Mesodermal cell (in vitro differentiated cells): ENCODE measurements around the gene DDA1.
"Not testable (repeated sequence)": the region's sequence is repeated elsewhere in the genome, so short reads cannot be mapped to it uniquely, and the experiment has no call there.

Experiments used
- H3K27ac ChIP-seq: 2 replicates; pipeline ENCODE4 v1.7.0; 2013; ENCODE audit warnings: mild to moderate bottlenecking, low read depth, low read length, moderate library complexity; ENCODE audit not compliant: severe bottlenecking
- H3K36me3 ChIP-seq: 2 replicates; pipeline ENCODE4 v1.7.1; 2013; ENCODE audit warnings: mild to moderate bottlenecking, low read length, moderate library complexity; ENCODE audit not compliant: control insufficient read depth, insufficient read depth
- H3K4me1 ChIP-seq: one replicate; pipeline ENCODE4 v1.7.1; 2013; ENCODE audit warnings: mild to moderate bottlenecking, low read length; ENCODE audit not compliant: insufficient read depth, control insufficient read depth, poor library complexity, severe bottlenecking
- H3K4me3 ChIP-seq: 2 replicates; pipeline ENCODE4 v1.7.0; 2013; ENCODE audit warnings: low read length, control low read depth, mild to moderate bottlenecking; ENCODE audit not compliant: insufficient read depth, poor library complexity, severe bottlenecking; ENCODE audit errors: extremely low read depth
- H3K9me3 ChIP-seq: 2 replicates; pipeline ENCODE4 v1.7.1; 2013; ENCODE audit warnings: mild to moderate bottlenecking, low read length, moderate library complexity; ENCODE audit not compliant: control insufficient read depth
- WGBS, 2 experiments: methylation state at CpG; one replicate each; pipeline ENCODE4 v1.1.5; 2013; ENCODE audit warnings: missing lambda C conversion rate in 2 of 2; ENCODE audit not compliant: insufficient coverage in 2 of 2; 5-methylcytosine and 5-hydroxymethylcytosine counted together

DDA1 gene

DNA sequence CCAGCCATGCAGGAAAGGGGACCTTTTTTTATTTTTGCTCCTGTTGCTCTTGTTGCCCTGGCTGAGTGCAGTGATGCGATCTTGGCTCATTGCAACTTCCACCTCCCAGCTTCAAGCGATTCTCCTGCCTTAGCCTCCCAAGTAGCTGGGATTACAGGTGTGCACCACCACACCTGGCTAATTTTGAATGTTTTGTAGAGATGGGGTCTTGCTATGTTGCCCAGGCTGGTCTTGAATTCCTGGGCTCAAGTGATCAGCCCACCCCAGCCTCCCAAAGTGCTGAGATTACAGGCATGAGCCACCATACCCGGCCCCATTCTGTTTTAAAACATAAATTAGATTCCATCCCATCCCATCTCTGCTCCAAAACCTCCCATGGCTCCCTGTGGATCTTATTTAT, 34.5 kb upstream of the DDA1 start:
- H3K27ac ChIP-seq, H3K4me3 ChIP-seq, H3K9me3 ChIP-seq, H3K4me1 ChIP-seq: not testable (repeated sequence)
- peaks cover 84% of the 10 kb centered on the region for H3K36me3 ChIP-seq
- 100% methylated on average over 1 of the region's 3 CpGs; no CpG with 5 or more reads in 1 of the 2 experiments for WGBS, 2 experiments

DNA sequence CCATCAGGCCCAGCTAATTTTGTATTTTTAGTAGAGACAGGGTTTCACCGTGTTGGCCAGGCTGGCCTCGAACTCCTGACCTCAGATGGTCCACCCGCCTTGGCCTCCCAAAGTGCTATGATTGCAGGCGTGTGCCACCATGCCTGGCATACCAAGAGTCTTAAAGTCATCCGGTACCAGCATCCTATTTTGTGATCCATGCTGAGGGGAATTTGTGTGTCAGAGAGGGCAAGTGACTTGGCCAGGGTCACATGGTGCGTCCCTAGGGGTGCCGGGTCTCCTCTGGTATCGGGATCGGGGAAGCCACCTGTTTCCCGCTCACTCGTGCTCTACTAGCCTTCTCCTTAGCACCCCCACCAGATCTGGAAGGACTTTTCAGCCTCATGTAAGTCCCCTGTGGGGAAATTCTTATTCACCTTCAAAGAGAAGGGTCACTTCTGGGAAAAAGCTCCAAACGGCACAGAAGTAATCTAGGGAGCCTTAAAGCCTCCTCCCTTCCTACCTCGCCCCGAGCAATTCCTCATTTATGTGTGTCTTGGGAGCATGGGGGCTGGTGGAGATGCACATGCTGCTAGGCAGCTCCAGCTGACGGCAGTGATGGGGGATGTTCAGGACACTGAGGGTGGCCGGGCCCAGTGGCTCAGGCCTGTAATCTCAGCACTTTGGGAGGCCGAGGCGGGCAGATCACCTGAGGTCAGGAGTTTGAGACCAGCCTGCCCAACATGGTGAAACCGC, 33.8 kb upstream of the DDA1 start:
- Histone ChIP-seq H3K9me3 (no peaks in the 10 kb centered on the region), H3K27ac (no peak overlapping the region), H3K4me1 (no peaks in the 10 kb centered on the region), H3K4me3 (no peak overlapping the region), H3K36me3 (peaks cover 79% of the 10 kb centered on the region)
- 96 to 99% methylated on average over 11 to 14 of the region's 19 CpGs for WGBS, 2 experiments

DNA sequence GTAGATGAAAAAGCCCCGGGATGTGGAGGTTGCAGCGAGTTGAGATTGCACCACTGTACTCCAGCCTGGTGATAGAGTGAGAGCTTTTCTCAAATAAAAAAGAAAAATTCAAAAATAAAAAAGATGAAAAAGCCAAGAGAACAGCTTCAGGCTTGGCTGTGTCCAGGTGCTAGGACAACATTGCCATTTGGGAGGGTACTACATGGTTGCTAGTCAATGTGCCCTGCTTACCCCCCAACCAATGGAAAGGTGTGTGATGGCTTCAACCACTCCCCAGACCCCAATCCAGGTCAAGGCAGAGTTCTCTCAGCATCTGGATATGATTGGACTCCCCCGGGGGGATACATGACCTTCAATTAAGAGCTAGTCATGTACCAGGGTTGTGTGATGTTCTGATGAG, 29.9 kb upstream of the DDA1 start:
- no peak overlapping the region for H3K27ac ChIP-seq
- H3K4me1 ChIP-seq, result no peaks in the 10 kb centered on the region
- H3K36me3 ChIP-seq, result peaks cover 53% of the 10 kb centered on the region
- H3K4me3 ChIP-seq, result no peak overlapping the region
- H3K9me3 ChIP-seq, result no peaks in the 10 kb centered on the region
- 50 to 85% methylated on average over 1 to 3 of the region's 3 CpGs for WGBS, 2 experiments

DNA sequence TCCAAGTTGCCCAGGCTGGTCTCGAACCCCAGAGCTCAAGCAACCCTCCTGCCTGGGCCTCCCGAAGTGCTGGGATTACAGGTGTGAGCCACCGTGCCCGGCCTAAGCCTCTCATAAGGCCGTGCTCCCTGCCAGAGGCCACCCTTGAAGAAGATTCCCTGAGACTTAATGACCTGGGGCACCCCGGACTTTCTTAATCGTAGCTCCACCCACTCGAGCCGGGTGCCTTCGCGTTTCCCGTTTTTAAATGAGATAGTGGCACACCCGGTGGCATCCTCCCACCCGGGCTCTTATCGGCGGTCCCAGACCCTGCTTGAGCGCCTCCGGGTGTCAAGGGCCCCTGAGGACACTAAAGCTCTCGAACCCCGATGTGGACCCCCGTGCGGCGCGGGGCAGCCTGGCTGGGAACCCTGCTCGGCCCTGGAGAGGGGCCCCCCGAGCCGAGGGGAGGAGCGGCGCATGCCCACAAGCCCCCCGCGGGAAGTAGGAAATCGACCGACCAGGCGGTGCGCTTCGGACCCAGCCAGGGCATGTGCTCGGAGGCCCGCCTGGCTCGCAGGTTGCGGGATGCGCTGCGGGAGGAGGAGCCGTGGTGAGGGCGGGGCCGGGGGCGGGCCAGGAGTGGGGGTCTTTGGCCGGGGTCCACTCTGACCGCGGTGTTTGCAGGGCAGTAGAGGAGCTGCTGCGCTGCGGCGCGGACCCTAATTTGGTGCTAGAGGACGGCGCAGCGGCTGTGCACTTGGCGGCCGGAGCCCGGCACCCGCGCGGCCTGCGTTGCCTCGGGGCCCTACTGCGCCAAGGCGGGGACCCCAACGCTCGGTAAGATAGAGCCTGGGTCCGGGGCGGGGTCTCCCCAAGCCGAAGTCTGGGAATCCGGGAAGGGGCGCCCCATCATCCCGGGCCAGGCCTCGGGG, 27.7 kb upstream of the DDA1 start, which contains the start of gene ANKLE1:
ANKLE1 (plus strand) TSS at position 511 of the 914 bp plus-strand sequence; CDS start at position 531, 20 bp downstream.
- peaks cover 3% of the 10 kb centered on the region for H3K9me3 ChIP-seq
- no peaks in the 10 kb centered on the region for H3K4me1 ChIP-seq

DNA sequence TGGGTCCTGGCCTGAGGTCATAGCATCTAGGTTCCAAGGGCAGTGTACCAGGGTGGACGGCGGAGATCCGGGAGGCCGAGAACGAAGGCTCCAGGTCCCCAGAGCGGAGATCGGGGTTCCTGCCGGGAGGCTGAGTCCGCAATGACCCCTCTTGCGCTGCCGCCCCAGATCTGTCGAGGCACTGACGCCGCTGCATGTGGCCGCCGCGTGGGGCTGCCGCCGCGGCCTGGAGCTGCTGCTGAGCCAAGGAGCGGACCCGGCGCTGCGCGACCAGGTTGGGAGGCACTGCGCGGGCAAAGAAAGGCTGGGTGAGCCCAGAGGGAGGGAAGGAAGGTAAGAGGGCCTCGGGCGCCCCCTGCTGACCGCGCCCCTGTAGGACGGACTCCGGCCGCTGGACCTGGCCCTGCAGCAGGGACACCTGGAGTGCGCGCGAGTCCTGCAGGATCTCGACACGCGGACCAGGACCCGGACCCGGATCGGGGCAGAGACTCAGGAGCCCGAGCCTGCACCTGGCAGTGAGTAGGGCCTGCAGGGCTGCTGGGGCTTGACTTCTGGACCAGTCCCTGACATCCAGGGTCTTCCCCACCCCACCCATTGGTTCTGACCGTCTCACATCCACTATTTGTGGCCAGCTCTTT, 26.8 kb upstream of the DDA1 start:
- peaks cover 22% of the 10 kb centered on the region for H3K36me3 ChIP-seq
- H3K9me3 ChIP-seq, result peaks cover 3% of the 10 kb centered on the region
- no peak overlapping the region for H3K27ac ChIP-seq
- H3K4me1 ChIP-seq, result no peaks in the 10 kb centered on the region
- H3K4me3 ChIP-seq, result peak overlapping the region; percentile 27
- 8 to 10% methylated on average over 33 to 44 of the region's 45 CpGs for WGBS, 2 experiments

More for the DNA sequence above, 27.7 kb upstream of the DDA1 start, which contains the start of gene ANKLE1:
- peak within 1 kb of the TSS; percentile 27 for H3K4me3 ChIP-seq
- H3K36me3 ChIP-seq, result peaks cover 31% of the 10 kb centered on the region
- H3K27ac ChIP-seq, result no peak within 1 kb of the TSS
- WGBS, 2 experiments, result 30 to 38% methylated on average over 53 to 75 of the region's 75 CpGs

DNA sequence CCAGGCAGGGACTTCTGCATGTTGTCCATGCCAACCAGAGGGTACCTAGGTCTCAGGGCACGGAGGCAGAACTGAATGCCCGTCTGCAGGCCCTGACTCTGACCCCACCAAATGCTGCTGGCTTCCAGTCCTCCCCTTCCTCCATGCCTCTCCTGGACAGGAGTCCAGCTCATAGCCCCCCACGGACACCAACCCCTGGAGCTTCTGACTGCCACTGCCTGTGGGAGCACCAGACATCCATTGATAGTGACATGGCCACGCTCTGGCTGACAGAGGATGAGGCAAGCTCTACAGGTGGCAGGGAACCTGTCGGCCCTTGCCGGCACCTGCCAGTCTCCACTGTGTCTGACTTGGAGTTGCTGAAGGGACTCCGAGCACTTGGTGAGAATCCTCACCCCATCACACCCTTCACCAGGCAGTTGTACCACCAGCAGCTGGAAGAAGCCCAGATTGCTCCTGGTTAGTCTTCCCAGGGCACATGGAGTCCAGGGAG, 25.8 kb upstream of the DDA1 start:
- Histone ChIP-seq H3K9me3 (peaks cover 3% of the 10 kb centered on the region), H3K4me1 (no peaks in the 10 kb centered on the region), H3K36me3 (peaks cover 16% of the 10 kb centered on the region), H3K4me3 (no peak overlapping the region), H3K27ac (no peak overlapping the region)
- WGBS, 2 experiments, result 94 to 100% methylated on average over 4 to 7 of the region's 7 CpGs

DNA sequence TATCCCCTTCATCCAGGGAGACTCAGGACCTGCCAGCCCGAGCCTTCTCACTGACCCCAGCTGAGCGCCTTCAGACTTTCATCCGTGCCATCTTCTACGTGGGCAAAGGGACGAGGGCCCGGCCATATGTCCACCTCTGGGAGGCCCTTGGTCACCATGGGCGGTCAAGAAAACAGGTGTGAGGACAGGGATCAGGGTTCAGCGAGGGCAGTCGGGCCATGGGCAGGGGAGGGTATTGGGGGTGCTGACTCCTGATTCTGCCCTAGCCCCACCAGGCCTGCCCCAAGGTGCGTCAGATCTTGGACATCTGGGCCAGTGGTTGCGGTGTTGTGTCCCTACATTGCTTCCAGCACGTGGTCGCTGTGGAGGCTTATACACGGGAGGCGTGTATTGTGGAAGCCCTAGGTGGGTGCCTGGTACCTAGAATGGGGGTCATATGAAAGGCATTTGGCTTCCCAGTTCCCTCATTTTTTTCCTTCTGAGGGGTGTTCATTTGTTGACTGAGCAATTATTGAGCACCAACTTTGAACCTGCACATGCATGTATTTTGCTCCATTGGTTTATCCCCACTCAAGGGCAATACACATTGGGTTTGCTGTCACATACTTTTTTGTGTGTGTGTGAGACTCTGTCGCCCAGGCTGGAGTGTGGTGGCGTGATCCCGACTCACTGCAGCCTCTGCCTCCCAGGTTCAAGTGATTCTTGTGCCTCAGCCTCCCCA, 23.8 kb upstream of the DDA1 start:
- no peaks in the 10 kb centered on the region for H3K4me1 ChIP-seq
- no peak overlapping the region for H3K4me3 ChIP-seq
- no peak overlapping the region for H3K27ac ChIP-seq
- H3K36me3 ChIP-seq, result peaks cover 4% of the 10 kb centered on the region
- peaks cover 3% of the 10 kb centered on the region for H3K9me3 ChIP-seq
- 88 to 92% methylated on average over 17 of the region's 18 CpGs for WGBS, 2 experiments

DNA sequence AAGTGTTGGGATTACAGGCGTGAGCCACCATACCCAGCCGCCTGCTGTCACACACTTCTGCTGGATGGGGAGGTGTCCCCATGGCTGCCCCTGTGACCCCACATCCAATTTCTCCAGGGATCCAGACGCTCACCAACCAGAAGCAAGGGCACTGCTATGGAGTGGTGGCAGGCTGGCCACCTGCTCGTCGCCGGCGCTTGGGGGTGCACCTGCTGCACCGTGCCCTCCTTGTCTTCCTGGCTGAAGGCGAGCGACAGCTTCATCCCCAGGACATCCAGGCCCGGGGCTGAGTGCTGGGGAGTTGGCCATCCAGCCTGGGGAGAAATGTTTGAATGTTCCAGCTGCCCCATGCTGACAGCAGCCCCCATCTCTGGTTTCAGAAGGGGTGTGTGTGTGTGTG, 23.1 kb upstream of the DDA1 start:
- Histone ChIP-seq H3K9me3 (peaks cover 3% of the 10 kb centered on the region), H3K27ac (no peak overlapping the region), H3K4me1 (no peaks in the 10 kb centered on the region), H3K4me3 (no peak overlapping the region), H3K36me3 (peaks cover 4% of the 10 kb centered on the region)
- 93 to 97% methylated on average over 9 to 11 of the region's 11 CpGs for WGBS, 2 experiments

DNA sequence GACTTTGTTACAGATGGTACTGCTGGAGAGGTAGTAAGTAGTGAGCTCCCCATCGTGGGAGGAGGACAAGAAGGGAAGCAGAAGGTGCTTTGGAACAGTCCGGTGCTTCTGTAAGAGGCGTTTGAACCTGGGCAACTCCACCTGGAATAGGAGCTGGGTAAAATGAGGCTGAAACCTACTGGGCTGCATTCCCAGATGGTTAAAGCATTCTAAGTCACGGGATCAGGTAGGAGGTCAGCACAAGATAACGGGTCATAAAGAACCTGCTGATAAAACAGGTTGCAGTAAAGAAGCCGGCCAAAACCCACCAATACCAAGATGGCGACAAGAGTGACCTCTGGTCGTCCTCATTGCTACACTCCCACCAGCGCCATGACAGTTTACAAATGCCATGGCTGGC, 22.6 kb upstream of the DDA1 start:
- Histone ChIP-seq H3K4me1 (no peaks in the 10 kb centered on the region), H3K27ac (no peak overlapping the region), H3K4me3 (no peak overlapping the region), H3K36me3 (peaks cover 4% of the 10 kb centered on the region), H3K9me3 (peaks cover 3% of the 10 kb centered on the region)
- 91% methylated on average over 8 to 9 of the region's 9 CpGs for WGBS, 2 experiments

DNA sequence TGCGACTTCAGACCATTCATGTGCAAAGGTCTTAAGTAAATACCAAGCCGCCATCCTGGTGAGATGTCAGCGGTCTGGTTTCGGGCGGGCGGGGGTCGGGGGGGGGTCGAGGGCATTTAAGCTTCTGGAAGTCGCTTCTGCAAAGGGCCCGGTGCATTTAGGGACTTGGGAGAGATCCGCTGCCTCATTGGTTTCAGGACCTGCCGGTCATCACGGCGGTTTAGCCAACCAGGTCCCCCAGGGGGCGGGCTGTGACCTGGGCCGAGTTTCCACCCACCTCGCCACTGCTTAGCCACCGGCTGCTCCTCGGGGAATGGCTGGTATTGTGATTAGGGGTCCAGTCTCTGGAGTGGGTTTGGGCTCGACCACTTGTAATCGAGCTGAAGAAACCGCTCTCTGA, 19.9 kb upstream of the DDA1 start:
- H3K4me3 ChIP-seq, result peak overlapping the region; percentile 5
- H3K4me1 ChIP-seq, result peaks cover 4% of the 10 kb centered on the region
- H3K9me3 ChIP-seq, result peaks cover 3% of the 10 kb centered on the region
- 23 to 27% methylated on average over 11 to 14 of the region's 22 CpGs for WGBS, 2 experiments
- no peak overlapping the region for H3K27ac ChIP-seq
- peaks cover 8% of the 10 kb centered on the region for H3K36me3 ChIP-seq
